ENCODE measurements around the gene CYP26B1.

Gene CYP26B1

GRCh38 chr2:72147303-72147971 is at the start of gene CYP26B1:
TSS of gene CYP26B1 (minus strand) at chr2:72147862. CDS start at chr2:72147834, 28 bp downstream.
- peak; percentile 45 for DNase-seq (ENCODE audit: low spot score)

GRCh38 chr2:72193723-72194122 is 46.1 kb upstream of the CYP26B1 start:
- no peak for DNase-seq (ENCODE audit: low spot score)

GRCh38 chr2:72191441-72191840 is 43.8 kb upstream of the CYP26B1 start:
- no peak for DNase-seq (ENCODE audit: low spot score)

- no peak for DNase-seq (ENCODE audit: low spot score)
These were observed 37.5 kb upstream of the CYP26B1 start for GRCh38 chr2:72185206-72185605.

- no peak for DNase-seq (ENCODE audit: low spot score)
These were observed 35.8 kb upstream of the CYP26B1 start for GRCh38 chr2:72183466-72183865.

- no peak for DNase-seq (ENCODE audit: low spot score)
These were observed 35.4 kb upstream of the CYP26B1 start for GRCh38 chr2:72183016-72183415.

GRCh38 chr2:72182547-72182946 is 34.9 kb upstream of the CYP26B1 start:
- peak; percentile 35 for DNase-seq (ENCODE audit: low spot score)

GRCh38 chr2:72181616-72182015 is 34.0 kb upstream of the CYP26B1 start:
- DNase-seq (ENCODE audit: low spot score) = no peak

GRCh38 chr2:72180351-72180750 is 32.7 kb upstream of the CYP26B1 start:
- DNase-seq (ENCODE audit: low spot score) = no peak

GRCh38 chr2:72178551-72178950 is 30.9 kb upstream of the CYP26B1 start:
- DNase-seq (ENCODE audit: low spot score) = no peak

GRCh38 chr2:72176281-72176680 is 28.6 kb upstream of the CYP26B1 start:
- DNase-seq (ENCODE audit: low spot score) = no peak

- DNase-seq (ENCODE audit: low spot score) = no peak
These were observed 28.0 kb upstream of the CYP26B1 start for GRCh38 chr2:72175636-72176035.

- DNase-seq (ENCODE audit: low spot score) = no peak
These were observed 26.1 kb upstream of the CYP26B1 start for GRCh38 chr2:72173640-72174321.

GRCh38 chr2:72172478-72172877 is 24.8 kb upstream of the CYP26B1 start:
- DNase-seq (ENCODE audit: low spot score) = no peak

- DNase-seq (ENCODE audit: low spot score) = no peak
These were observed 18.6 kb upstream of the CYP26B1 start for GRCh38 chr2:72166279-72166678.

GRCh38 chr2:72165792-72166191 is 18.1 kb upstream of the CYP26B1 start:
- DNase-seq (ENCODE audit: low spot score) = no peak

GRCh38 chr2:72162574-72162973 is 14.9 kb upstream of the CYP26B1 start:
- DNase-seq (ENCODE audit: low spot score) = no peak

GRCh38 chr2:72159211-72159993 is 11.7 kb upstream of the CYP26B1 start:
- no peak for DNase-seq (ENCODE audit: low spot score)

- DNase-seq (ENCODE audit: low spot score) = no peak
These were observed 10.5 kb upstream of the CYP26B1 start for GRCh38 chr2:72157871-72158771.

- DNase-seq (ENCODE audit: low spot score) = no peak
These were observed 9.2 kb upstream of the CYP26B1 start for GRCh38 chr2:72156872-72157271.

GRCh38 chr2:72155737-72156136 is 8.1 kb upstream of the CYP26B1 start:
- no peak for DNase-seq (ENCODE audit: low spot score)

GRCh38 chr2:72155151-72155550 is 7.5 kb upstream of the CYP26B1 start:
- DNase-seq (ENCODE audit: low spot score) = no peak

All from AG20443 (cell line).